SK-N-MC (cell line): Measurements from ENCODE around the gene AFF1.

ENCODE experiments used
- DNase-seq: peaks from one replicate; pipeline ENCODE4 v3.0.0-alpha.2; 2011; ENCODE audit warnings: low read depth, low spot score
- H3K27ac ChIP-seq: fragments of 200-600 bp; sonication (generic); 2 replicates; pipeline ENCODE4 v1.5.1; 2016; ENCODE audit warnings: mixed run types
- H3K36me3 ChIP-seq: fragments of 200-600 bp; sonication (generic); 2 replicates; pipeline ENCODE4 v1.6.1; 2017; ENCODE audit warnings: antibody characterized with exemption, low read length, mixed read lengths; ENCODE audit not compliant: insufficient read depth
- H3K4me3 ChIP-seq: fragments of 200-600 bp; sonication (generic); 2 replicates; pipeline ENCODE4 v1.5.1; 2016
- H3K9ac ChIP-seq: fragments of 200-600 bp; sonication (generic); 2 replicates; pipeline ENCODE4 v1.8.0; 2017; ENCODE audit warnings: mixed run types, mixed read lengths; ENCODE audit not compliant: insufficient read length
- H3K9me3 ChIP-seq: fragments of 200-600 bp; sonication (generic); 2 replicates; pipeline ENCODE4 v1.6.1; 2017; ENCODE audit warnings: low read depth, mild to moderate bottlenecking, antibody characterized with exemption, low read length, moderate library complexity, mixed read lengths
- EZH2 ChIP-seq: fragments of 200-600 bp; sonication (generic); IDR thresholded peaks from one replicate; pipeline ENCODE4 v1.6.1; 2017; ENCODE audit warnings: antibody characterized with exemption
- FOXP2 ChIP-seq: optimal IDR thresholded peaks from 2 replicates; pipeline ENCODE3; 2011; ENCODE audit warnings: mild to moderate bottlenecking, moderate library complexity; ENCODE audit not compliant: insufficient read depth; ENCODE audit errors: extremely low read length, control extremely low read depth
- POLR2AphosphoS5 ChIP-seq: IDR thresholded peaks from 2 replicates; pipeline ENCODE4 v1.6.1; 2012; ENCODE audit warnings: mild to moderate bottlenecking, low read depth, low read length, borderline replicate concordance

Gene AFF1

GRCh38 chr4:86963697-86964096 is 28.9 kb downstream of the AFF1 start:
- no peak for DNase-seq

GRCh38 chr4:86965019-86965976 is 30.5 kb downstream of the AFF1 start:
- Histone ChIP-seq H3K9me3 (no peaks in the 10 kb centered on the region), H3K9ac (no peak overlapping the region), H3K4me3 (no peak overlapping the region), H3K36me3 (no peaks in the 10 kb centered on the region; the same call in 1 of the 2 replicates), H3K27ac (peak overlapping the region; percentile 22; the same call in 1 of the 2 replicates)
- DNase-seq, result no peak
- no peak for TF ChIP-seq POLR2AphosphoS5
- no peak for TF ChIP-seq FOXP2
- no peak for TF ChIP-seq EZH2

More at GRCh38 chr4:86963697-86964096, 28.9 kb downstream of the AFF1 start:
- Histone ChIP-seq H3K9ac (no peak overlapping the region), H3K36me3 (no peaks in the 10 kb centered on the region; the same call in 1 of the 2 replicates), H3K9me3 (no peaks in the 10 kb centered on the region), H3K27ac (no peak overlapping the region), H3K4me3 (no peak overlapping the region)
- TF ChIP-seq FOXP2, result no peak
- no peak for TF ChIP-seq POLR2AphosphoS5
- no peak for TF ChIP-seq EZH2

- TF ChIP-seq POLR2AphosphoS5 (no peak), FOXP2 (no peak), EZH2 (no peak)
- DNase-seq, result no peak
- no peak overlapping the region for H3K9ac ChIP-seq
These were observed 32.3 kb downstream of the AFF1 start for GRCh38 chr4:86967073-86967472.

GRCh38 chr4:86967798-86968197 is 33.0 kb downstream of the AFF1 start:
- H3K9ac ChIP-seq, result no peak overlapping the region
- TF ChIP-seq FOXP2 (no peak), POLR2AphosphoS5 (no peak), EZH2 (no peak)
- H3K36me3 ChIP-seq, result no peaks in the 10 kb centered on the region; the same call in 1 of the 2 replicates
- DNase-seq, result no peak
- H3K4me3 ChIP-seq, result peak overlapping the region; percentile 62
- H3K9me3 ChIP-seq, result no peaks in the 10 kb centered on the region
- H3K27ac ChIP-seq, result peak overlapping the region; percentile 95

More at GRCh38 chr4:86967073-86967472, 32.3 kb downstream of the AFF1 start:
- H3K4me3 ChIP-seq, result no peak overlapping the region
- no peaks in the 10 kb centered on the region for H3K9me3 ChIP-seq
- peak overlapping the region; percentile 95; the same call in 1 of the 2 replicates for H3K27ac ChIP-seq
- H3K36me3 ChIP-seq, result no peaks in the 10 kb centered on the region; the same call in 1 of the 2 replicates

GRCh38 chr4:86968547-86968946 is 33.7 kb downstream of the AFF1 start:
- TF ChIP-seq POLR2AphosphoS5, result peak; percentile 64; the same call in 1 of the 2 replicates
- no peak for TF ChIP-seq EZH2
- Histone ChIP-seq H3K4me3 (peak overlapping the region; percentile 62), H3K27ac (peak overlapping the region; percentile 95), H3K9ac (peak overlapping the region; percentile 25), H3K36me3 (no peaks in the 10 kb centered on the region; the same call in 1 of the 2 replicates), H3K9me3 (no peaks in the 10 kb centered on the region)
- DNase-seq, result peak; percentile 75

GRCh38 chr4:86970447-86971354 is 35.9 kb downstream of the AFF1 start:
- H3K4me3 ChIP-seq, result peak overlapping the region; percentile 18; the same call in 1 of the 2 replicates
- H3K27ac ChIP-seq, result peak overlapping the region; percentile 71
- no peaks in the 10 kb centered on the region for H3K9me3 ChIP-seq
- no peaks in the 10 kb centered on the region; the same call in 1 of the 2 replicates for H3K36me3 ChIP-seq
- no peak for TF ChIP-seq FOXP2
- no peak for TF ChIP-seq POLR2AphosphoS5
- TF ChIP-seq EZH2, result no peak
- no peak overlapping the region for H3K9ac ChIP-seq
- DNase-seq, result no peak

- H3K9ac ChIP-seq, result no peak overlapping the region
- TF ChIP-seq FOXP2, result no peak
- TF ChIP-seq POLR2AphosphoS5, result no peak
- no peak for TF ChIP-seq EZH2
- no peak for DNase-seq
- no peaks in the 10 kb centered on the region for H3K9me3 ChIP-seq
- H3K4me3 ChIP-seq, result no peak overlapping the region; the same call in 1 of the 2 replicates
- H3K36me3 ChIP-seq, result no peaks in the 10 kb centered on the region; the same call in 1 of the 2 replicates
- H3K27ac ChIP-seq, result peak overlapping the region; percentile 71
These were observed 36.5 kb downstream of the AFF1 start for GRCh38 chr4:86971355-86971683.
